Mononuclear cell (primary cell): ENCODE results near the gene SCN1A. TPM values are rescaled to one million over a fixed set of nuclear protein-coding genes. Genes with fewer than 3 reads are reported as not detected.
"Not testable (repeated sequence)": the region's sequence is repeated elsewhere in the genome, so short reads cannot be mapped to it uniquely, and the experiment has no call there.

Experiments
- H3K27me3 ChIP-seq: 2 replicates; pipeline ENCODE4 v1.6.0; 2011; ENCODE audit warnings: low read length, control low read depth; ENCODE audit not compliant: insufficient read depth
- H3K4me1 ChIP-seq: 2 replicates; pipeline ENCODE4 v1.5.1; 2011; ENCODE audit warnings: mild to moderate bottlenecking, low read length, control low read depth; ENCODE audit not compliant: insufficient read depth
- H3K4me3 ChIP-seq: 2 replicates; pipeline ENCODE4 v1.5.1; 2011; ENCODE audit warnings: mild to moderate bottlenecking, low read length, moderate library complexity
- H3K9me3 ChIP-seq: 2 replicates; pipeline ENCODE4 v1.5.1; 2011; ENCODE audit warnings: low read depth, mild to moderate bottlenecking, control low read depth, low read length
- total RNA-seq: library from RNA; depleted of rRNA; stranded (reverse); fragments of >200 nt; gene quantifications from one replicate; pipeline ENCODE4 v1.2.3, GENCODE V29; 2012

Gene SCN1A
- total RNA-seq, 1 donor: not detected

- Histone ChIP-seq H3K9me3 (no peaks in the 10 kb centered on the region), H3K27me3 (no peaks in the 10 kb centered on the region), H3K4me1 (no peaks in the 10 kb centered on the region)
These were observed 113.9 kb downstream of the SCN1A start for GRCh38 chr2:166013878-166014277.

GRCh38 chr2:166011660-166012059 is 116.2 kb downstream of the SCN1A start:
- Histone ChIP-seq H3K4me3 (no peak overlapping the region), H3K9me3 (no peaks in the 10 kb centered on the region), H3K4me1 (no peaks in the 10 kb centered on the region)

More at GRCh38 chr2:166013878-166014277, 113.9 kb downstream of the SCN1A start:
- H3K4me3 ChIP-seq: no peak overlapping the region

GRCh38 chr2:166000401-166000800 is 127.4 kb downstream of the SCN1A start:
- Histone ChIP-seq H3K4me1 (no peaks in the 10 kb centered on the region), H3K4me3 (no peak overlapping the region), H3K9me3 (no peaks in the 10 kb centered on the region), H3K27me3 (no peaks in the 10 kb centered on the region)

More at GRCh38 chr2:166011660-166012059, 116.2 kb downstream of the SCN1A start:
- H3K27me3 ChIP-seq: no peaks in the 10 kb centered on the region

GRCh38 chr2:165990846-165991245 is 137.0 kb downstream of the SCN1A start:
- Histone ChIP-seq H3K27me3 (no peaks in the 10 kb centered on the region), H3K4me3 (no peak overlapping the region), H3K4me1 (no peaks in the 10 kb centered on the region), H3K9me3 (no peaks in the 10 kb centered on the region)

- no peaks in the 10 kb centered on the region for H3K9me3 ChIP-seq
These were observed 138.0 kb downstream of the SCN1A start for GRCh38 chr2:165989851-165990250.

GRCh38 chr2:165985120-165985519 is 142.7 kb downstream of the SCN1A start:
- H3K9me3 ChIP-seq: no peaks in the 10 kb centered on the region
- peaks cover 3% of the 10 kb centered on the region for H3K27me3 ChIP-seq
- no peaks in the 10 kb centered on the region for H3K4me1 ChIP-seq
- no peak overlapping the region for H3K4me3 ChIP-seq

More at GRCh38 chr2:165989851-165990250, 138.0 kb downstream of the SCN1A start:
- Histone ChIP-seq H3K27me3 (peaks cover 3% of the 10 kb centered on the region), H3K4me3 (no peak overlapping the region), H3K4me1 (no peaks in the 10 kb centered on the region)

GRCh38 chr2:165972161-165972560 is 155.7 kb downstream of the SCN1A start:
- not testable (repeated sequence) for H3K4me1 ChIP-seq, H3K4me3 ChIP-seq, H3K27me3 ChIP-seq, H3K9me3 ChIP-seq

GRCh38 chr2:165970663-165971062 is 157.2 kb downstream of the SCN1A start:
- H3K4me1 ChIP-seq: no peaks in the 10 kb centered on the region
- no peak overlapping the region for H3K4me3 ChIP-seq
- H3K27me3 ChIP-seq: no peaks in the 10 kb centered on the region
- no peaks in the 10 kb centered on the region for H3K9me3 ChIP-seq

- Histone ChIP-seq H3K9me3 (no peaks in the 10 kb centered on the region), H3K4me1 (no peaks in the 10 kb centered on the region), H3K27me3 (no peaks in the 10 kb centered on the region), H3K4me3 (no peak overlapping the region)
These were observed 158.6 kb downstream of the SCN1A start for GRCh38 chr2:165969227-165969626.

- H3K27me3 ChIP-seq: no peaks in the 10 kb centered on the region
These were observed 160.1 kb downstream of the SCN1A start for GRCh38 chr2:165967746-165968145.

GRCh38 chr2:165961818-165962217 is 166.0 kb downstream of the SCN1A start:
- Histone ChIP-seq H3K4me3 (no peak overlapping the region), H3K27me3 (no peaks in the 10 kb centered on the region), H3K4me1 (no peaks in the 10 kb centered on the region), H3K9me3 (no peaks in the 10 kb centered on the region)

More at GRCh38 chr2:165967746-165968145, 160.1 kb downstream of the SCN1A start:
- Histone ChIP-seq H3K9me3 (no peaks in the 10 kb centered on the region), H3K4me3 (no peak overlapping the region), H3K4me1 (no peaks in the 10 kb centered on the region)

GRCh38 chr2:165959371-165959770 is 168.4 kb downstream of the SCN1A start:
- Histone ChIP-seq H3K4me3 (no peak overlapping the region), H3K27me3 (no peaks in the 10 kb centered on the region), H3K4me1 (peaks cover 8% of the 10 kb centered on the region), H3K9me3 (no peaks in the 10 kb centered on the region)

- no peaks in the 10 kb centered on the region for H3K27me3 ChIP-seq
- no peak overlapping the region for H3K4me3 ChIP-seq
- H3K9me3 ChIP-seq: no peaks in the 10 kb centered on the region
- H3K4me1 ChIP-seq: peaks cover 12% of the 10 kb centered on the region
These were observed 169.4 kb downstream of the SCN1A start for GRCh38 chr2:165958313-165958960.

GRCh38 chr2:165957030-165957675 is 170.7 kb downstream of the SCN1A start:
- Histone ChIP-seq H3K4me1 (peaks cover 23% of the 10 kb centered on the region), H3K9me3 (no peaks in the 10 kb centered on the region), H3K4me3 (no peak overlapping the region), H3K27me3 (no peaks in the 10 kb centered on the region)

GRCh38 chr2:165953655-165954606 is 173.9 kb downstream of the SCN1A start, which contains the start of gene TTC21B:
Gene TTC21B (minus strand): TSS chr2:165953776. CDS start chr2:165953705, 71 bp downstream.
- peaks cover 28% of the 10 kb centered on the region for H3K4me1 ChIP-seq
- H3K27me3 ChIP-seq: no peaks in the 10 kb centered on the region
- H3K4me3 ChIP-seq: peak within 1 kb of the TSS; percentile 62
- H3K9me3 ChIP-seq: no peaks in the 10 kb centered on the region
